DMS53 treated with DMSO at 0.1 percent for 48 hours (cell line): ENCODE measurements around the gene CES2.
"Not testable (repeated sequence)": the region's sequence is repeated elsewhere in the genome, so short reads cannot be mapped to it uniquely, and the experiment has no call there.

Source experiments
- DNase-seq: peaks from one replicate; lab custom pipeline; 2025; ENCODE audit not compliant: unreplicated experiment; lab: John Stamatoyannopoulos, UW

CES2 gene

GRCh38 chr16:66934138-66934838 is 1.0 kb upstream of the CES2 start, which contains the start of gene CIAO2B:
Gene CIAO2B, minus strand, starts transcription at chr16:66934402. Its CDS starts 38 bp downstream, at chr16:66934364.
- DNase-seq, result peak; percentile 68

DNA sequence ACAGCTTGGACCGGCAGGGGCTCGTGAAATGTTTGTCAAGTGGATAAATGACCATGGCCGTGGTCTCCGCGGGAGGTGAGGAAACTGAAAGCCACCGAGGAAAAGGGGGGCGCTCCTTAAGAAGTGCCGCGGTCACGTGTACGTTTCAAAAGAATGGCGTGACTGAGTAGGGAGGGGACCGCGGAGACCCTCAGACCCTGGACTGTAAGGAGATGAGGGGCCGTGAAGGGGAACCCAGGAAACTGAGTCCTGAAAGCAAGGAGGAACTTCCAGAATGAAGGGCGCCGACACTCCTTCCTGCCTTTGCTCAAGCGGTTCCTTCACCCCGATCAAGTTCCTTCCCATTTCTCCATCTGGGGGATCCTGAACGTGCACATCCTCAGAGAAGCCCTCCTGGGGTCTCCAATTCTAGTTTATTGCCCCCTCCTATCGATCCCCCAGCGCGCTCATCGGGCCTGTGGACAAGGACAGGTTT is 440 bp upstream of the CES2 start:
- DNase-seq, result not testable (repeated sequence)

- no peak for DNase-seq
Observed at GRCh38 chr16:66936462-66936861, 1.1 kb downstream of the CES2 start.

GRCh38 chr16:66936889-66937554 is 1.7 kb downstream of the CES2 start:
- no peak for DNase-seq

DNA sequence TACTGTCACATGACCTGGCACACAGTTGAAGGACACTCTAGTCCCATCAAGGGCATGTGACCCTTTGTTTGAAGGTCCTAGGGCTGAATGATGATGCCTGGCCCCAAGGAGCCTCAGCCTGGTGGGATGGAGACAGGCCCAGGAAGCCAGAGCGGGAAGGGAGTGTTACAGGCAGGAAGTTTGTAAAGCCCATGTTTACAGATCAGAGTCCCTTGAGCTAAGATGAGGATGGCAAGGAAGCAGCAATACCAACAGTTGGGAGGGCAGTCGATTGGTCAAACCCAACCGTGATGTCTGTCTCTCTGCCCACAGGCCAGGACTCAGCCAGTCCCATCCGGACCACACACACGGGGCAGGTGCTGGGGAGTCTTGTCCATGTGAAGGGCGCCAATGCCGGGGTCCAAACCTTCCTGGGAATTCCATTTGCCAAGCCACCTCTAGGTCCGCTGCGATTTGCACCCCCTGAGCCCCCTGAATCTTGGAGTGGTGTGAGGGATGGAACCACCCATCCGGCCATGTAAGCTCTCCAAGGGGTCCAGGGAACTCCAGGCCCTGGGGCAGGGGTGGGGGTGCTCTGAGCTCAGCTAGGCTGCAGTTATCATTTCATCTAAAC is 2.5 kb downstream of the CES2 start:
- no peak for DNase-seq

DNA sequence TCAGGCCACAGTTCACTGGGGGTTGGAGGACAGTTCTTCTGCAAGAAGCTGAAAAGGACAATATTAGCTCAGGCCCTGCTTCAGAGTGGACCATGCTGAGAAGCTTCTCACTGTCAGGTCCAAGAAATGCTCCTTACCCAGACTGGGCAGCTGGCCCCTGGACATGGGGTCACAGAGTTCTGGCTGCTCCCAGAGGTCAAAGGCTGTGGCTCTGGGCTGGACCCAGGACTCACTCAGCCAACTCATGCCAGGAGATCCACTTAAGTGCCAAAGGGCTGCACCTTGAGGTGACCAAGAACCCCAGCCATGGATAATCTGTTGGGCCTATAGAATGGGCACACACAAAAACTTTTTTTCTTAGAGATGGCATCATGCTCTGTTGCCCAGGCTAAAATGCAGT is 4.0 kb downstream of the CES2 start:
- no peak for DNase-seq

DNA sequence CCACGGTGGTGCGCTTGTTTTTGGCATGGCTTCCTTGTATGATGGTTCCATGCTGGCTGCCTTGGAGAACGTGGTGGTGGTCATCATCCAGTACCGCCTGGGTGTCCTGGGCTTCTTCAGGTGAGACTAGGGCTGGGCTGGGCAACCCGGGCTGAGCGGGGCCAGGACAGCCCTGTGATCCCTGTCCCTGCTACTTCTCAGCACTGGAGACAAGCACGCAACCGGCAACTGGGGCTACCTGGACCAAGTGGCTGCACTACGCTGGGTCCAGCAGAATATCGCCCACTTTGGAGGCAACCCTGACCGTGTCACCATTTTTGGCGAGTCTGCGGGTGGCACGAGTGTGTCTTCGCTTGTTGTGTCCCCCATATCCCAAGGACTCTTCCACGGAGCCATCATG is 4.9 kb downstream of the CES2 start:
- DNase-seq, result no peak

GRCh38 chr16:66942981-66943380 is 7.7 kb downstream of the CES2 start:
- no peak for DNase-seq

- no peak for DNase-seq
Observed at GRCh38 chr16:66943426-66944053, 8.2 kb downstream of the CES2 start.

DNA sequence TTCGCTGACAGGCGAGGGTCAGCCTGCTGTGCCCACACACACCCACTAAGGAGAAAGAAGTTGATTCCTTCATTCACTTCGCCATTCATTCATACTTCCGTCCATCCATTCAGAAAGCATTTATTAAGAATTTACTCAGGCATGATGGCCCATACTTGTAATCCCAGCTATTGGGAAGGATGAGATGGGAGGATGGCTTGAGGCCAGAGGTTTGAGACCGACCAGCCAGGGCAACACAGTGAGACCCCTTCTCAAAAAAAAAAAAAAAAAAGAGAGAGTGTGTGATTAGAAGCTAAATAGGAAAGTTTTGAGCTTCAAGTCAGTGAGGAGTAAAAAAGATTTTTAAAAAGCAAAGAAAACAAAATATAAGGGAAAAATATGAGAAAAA is 8.7 kb downstream of the CES2 start:
- DNase-seq, result no peak

DNA sequence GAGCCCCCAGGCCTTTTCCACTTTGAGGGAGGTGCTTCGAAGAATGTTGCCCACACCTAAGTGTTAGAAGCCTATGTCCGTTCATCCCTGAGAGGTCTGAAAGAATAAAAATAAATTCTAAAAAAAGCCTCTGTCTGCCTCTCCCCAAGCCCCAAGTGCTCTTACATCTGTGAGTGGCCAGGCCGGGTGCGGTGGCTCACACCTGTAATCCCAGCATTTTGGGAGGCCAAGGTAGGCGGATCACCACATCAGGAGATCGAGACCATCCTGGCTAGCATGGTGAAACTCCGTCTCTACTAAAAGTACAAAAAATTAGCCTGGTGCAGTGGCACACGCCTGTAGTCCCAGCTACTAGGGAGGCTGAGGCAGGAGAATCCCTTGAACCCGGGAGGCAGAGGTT is 9.7 kb downstream of the CES2 start:
- DNase-seq, result not testable (repeated sequence)

- no peak for DNase-seq
Observed at GRCh38 chr16:66945939-66946338, 10.6 kb downstream of the CES2 start.

- DNase-seq, result no peak
Observed at GRCh38 chr16:66946541-66946940, 11.2 kb downstream of the CES2 start.

DNA sequence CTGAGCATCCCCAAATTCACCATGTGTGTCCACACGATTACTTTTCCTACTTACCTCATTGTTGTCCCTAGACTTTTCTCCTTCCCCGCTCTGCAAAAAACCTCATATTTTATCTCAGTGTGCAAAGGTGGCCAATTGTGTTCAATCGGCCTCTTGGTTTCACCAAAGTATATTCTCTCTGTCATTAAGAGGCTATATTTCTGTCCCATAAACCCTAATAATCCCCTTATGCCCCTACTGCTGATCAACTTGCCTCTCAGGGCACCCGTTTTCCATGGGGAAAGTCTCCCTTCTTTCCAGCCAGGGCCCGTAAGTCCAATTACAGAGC is 11.6 kb downstream of the CES2 start:
- no peak for DNase-seq

GRCh38 chr16:66947302-66948065 is 12.2 kb downstream of the CES2 start:
- peak; percentile 72 for DNase-seq

DNA sequence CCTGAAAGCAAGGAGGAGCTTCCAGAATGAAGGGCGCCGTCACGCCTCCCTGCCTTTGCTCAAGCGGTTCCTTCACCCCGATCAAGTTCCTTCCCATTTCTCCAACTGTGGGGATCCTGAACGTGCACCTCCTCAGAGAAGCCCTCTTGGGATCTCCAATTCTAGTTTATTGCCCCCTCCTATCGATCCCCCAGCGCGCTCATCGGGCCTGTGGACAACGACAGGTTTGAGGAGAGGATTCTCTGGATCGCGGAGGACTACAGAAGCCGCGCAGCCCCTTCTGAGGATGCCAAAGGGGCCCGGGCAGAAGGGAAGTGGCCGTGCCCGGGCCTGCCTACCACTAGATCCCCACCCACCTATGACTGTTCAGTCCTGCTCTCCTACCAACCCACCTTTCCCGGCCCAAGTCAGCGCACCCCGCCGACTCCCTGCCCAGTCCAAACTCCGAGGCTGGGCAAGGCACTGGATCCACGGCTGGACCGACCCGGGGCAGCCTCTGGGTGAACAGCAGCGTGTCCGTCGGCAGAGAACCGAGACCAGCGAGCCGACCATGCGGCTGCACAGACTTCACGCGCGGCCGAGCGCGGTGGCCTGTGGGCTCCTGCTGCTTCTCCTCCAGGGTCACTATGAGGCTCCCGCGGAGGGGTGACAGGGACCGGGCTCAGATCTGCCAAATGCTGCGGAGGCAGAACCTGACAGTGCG is 13.0 kb downstream of the CES2 start:
- DNase-seq, result no peak

GRCh38 chr16:66948837-66949225 is 13.5 kb downstream of the CES2 start:
- no peak for DNase-seq

DNA sequence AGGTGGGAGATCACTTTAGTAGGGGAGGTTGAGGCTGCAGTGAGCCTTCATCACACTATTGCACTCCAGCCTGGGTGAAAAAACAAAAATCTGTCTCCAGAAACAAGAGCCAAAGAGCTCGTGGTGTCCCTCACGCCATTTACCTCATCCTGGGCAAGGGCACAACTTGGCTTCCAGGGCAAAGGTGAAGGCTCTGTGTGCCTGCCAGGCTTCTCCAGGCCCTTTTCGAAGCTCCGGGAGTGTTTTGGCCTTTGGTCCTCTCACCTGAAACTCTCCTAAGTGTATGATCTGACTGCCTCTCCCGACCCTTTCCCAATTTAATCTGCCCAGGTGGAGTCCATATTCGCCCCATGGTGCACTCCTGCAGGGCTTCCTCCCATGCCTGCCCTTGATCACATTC is 14.2 kb downstream of the CES2 start:
- no peak for DNase-seq

DNA sequence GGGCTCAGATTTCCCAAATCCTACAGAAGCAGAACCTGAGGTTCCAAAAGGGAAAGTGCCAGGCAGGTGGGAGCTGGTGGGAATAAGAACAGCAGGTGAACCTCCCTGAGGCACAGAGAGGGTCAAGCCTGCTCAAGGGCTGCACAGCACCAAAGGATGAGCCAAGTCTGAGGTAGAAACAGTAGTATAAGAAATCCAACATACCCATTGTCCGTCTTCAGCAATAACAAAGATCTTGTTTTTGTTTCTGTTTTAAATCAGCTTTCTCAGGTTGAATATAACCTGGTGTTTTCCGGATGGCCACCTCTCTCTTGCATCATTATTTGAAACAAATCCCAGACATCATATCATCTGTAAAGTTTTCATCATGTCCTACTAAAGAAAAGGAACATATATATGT is 15.1 kb downstream of the CES2 start:
- DNase-seq, result no peak

GRCh38 chr16:66950971-66951790 is 15.9 kb downstream of the CES2 start:
- DNase-seq, result no peak
